COR-L47 (cell line): ENCODE measurements around the gene SLIT3.

Source experiments
- DNase-seq: peaks from one replicate; lab custom pipeline; 2025; lab: John Stamatoyannopoulos, UW

Gene SLIT3

DNA sequence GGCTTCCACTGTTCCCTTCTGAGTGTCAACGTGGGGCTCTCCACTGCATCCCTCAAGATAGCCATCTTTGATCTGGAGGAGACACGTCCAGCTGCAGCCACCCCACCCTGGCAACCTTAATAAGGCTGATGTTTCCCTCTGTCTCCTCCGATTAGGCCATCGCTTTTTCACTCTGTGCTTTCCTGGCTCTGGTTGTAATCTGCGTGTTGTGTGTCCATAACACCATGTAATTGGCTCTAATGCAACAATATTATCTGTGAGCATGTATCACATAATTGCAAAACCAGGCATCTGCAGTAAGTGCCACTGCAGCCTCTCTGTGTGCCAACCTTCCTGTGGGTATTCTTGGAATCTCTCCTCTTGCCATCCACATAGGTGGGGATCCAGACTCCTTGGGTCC, 471.9 kb downstream of the SLIT3 start:
- no peak for DNase-seq

DNA sequence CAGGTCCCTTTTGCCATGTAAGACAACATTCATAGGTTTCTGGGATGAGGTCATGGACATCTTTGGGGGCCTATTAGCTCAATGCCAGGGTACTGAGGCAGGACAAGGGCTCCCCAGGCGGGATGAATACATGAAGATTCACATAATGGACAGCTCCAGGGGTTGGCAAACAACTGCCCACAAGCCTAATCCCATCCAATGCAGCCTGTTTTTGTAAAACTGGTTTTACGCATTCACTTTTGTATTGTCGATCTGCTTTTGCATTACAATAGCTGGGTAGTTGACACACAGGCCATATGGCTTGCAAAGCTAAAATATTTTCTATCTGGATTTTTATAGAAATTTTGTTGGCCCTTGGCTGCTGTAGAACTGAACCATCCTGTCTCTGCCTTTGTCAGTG, 473.3 kb downstream of the SLIT3 start:
- DNase-seq: no peak

DNA sequence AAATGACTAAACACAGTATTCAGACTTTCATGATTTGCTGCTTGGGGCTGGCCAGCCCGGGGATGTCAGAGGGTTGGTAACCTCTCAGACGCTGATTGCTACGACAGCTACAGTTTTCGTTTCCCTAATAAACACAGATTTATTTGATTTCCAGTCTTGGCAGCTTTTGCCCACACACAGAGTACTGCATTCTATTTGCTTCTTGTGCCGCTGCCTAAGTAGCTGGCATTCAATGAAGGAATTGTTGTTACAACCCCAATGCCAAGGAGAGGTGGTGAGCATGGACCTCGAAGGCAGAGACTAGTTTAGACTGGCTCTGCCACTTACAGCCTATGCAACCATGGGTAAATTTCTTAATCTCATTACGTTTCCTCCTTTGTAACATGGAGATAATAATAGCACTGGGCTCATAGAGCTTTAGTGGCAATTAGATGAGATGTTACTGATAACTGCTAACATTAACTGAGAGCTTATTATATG, 474.7 kb downstream of the SLIT3 start:
- DNase-seq: no peak

DNA sequence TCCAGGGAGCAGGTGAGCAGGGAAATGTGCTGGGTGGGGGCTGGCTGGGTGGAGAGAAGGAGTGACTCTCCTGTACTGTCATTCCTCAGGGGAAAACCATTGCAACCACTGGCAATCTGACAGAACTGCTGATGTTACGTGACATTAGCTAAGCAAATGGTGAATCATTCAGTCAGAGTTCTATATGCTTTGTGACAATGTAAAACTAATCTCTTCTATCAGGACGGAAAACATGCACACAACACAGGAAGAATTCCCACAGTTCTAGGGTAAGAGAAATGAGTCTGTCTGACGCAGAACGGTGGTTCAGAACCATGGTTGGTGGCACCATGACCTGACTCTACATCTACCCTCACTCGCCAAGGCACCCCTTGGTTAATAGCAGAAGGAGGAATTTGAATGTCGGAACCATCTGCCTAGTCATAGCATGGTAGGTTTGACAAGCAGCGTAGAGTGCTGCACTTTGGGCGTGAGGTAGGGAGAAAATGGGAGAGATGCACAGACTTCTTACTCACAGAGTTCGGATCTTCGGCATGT, 478.1 kb downstream of the SLIT3 start:
- no peak for DNase-seq

DNA sequence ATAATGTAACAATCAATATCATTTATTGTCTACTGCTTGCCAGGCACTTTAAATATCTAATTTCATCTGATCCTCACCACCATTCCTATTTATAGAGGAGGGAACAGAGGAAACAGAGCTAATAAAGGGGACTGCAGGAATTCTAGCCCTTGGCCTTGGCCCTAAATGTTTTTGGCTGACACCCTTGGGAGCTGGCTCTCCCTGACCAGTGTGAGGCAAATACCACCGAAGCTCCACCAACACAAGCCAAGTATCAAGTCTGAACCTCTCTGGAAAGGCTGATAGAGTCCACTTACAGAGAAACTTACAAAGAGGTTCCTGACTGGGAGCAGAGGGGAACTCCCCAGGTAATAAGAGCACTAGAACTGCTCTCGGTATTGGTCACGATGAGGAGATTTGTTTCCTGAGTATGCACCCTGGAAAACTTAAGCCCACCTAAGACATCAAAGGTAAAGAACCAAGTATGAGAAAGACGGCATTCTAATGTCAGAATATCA, 478.6 kb downstream of the SLIT3 start:
- DNase-seq: no peak

DNA sequence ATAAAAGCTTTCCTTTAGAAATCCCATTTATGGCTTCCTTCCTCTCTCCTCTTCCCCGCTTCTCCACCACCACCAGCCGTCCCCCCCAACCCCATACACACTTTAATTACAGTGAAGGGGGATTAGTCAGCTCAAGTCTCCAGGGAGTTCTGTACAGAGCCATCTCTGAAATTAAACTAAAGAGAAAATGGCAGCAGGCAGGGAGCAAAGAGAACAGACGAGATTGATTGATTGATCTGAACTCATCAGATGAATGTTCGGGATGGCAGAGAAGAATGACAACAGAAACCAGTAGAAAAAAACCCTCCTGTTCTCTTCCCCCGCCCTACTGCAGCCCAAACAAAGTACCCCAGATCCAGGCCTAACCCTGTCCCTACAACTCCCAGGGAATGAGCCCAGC, 480.1 kb downstream of the SLIT3 start:
- no peak for DNase-seq

DNA sequence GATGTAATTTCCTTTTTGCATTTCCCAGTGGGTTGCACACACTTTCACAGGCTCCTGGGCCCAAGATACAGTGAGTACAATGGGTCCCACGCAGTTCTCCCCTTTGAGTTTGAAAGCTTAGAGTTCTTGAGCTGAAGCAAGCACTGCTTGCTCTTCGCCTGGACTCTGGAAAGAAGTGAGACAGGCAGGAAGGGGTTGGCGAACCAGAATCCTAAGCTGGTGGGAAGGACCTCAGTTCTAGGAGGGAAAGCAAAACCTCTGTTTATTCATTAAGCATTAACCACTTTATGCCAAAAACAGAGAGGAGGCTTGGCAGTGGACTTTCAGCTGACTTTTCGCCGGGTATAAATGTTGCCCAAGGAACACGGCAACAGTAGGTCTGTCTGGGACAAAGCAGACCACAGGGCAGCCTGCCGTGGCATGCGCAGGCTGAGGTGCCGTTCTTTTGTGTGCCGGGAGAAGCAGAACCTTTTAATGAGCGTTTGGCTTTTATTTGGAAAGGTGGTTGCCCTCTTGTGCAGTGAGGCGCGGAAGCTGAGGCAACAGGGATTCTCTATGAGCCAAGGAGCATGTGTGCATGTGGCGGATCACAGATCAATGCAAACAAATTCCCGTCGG, 481.8 kb downstream of the SLIT3 start:
- no peak for DNase-seq

DNA sequence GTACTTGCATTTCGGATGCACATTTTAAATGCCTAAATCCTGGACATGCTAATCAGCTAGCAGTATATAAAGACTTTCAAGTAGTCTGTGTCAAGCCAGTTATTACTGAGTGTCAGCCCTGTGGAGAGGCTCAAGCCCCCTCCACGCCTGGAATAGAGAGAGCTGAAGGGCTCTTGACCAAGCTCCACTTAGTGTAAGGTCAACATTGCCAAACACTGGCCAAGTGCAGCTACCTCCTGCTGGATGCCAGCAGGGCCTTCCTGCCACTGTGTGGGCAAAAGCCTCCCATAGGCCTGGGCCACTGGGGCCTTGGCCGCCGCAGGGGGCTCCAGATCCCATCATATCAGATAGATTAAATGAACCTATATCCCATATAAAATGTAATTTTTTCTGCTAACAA, 482.4 kb downstream of the SLIT3 start:
- DNase-seq: no peak

DNA sequence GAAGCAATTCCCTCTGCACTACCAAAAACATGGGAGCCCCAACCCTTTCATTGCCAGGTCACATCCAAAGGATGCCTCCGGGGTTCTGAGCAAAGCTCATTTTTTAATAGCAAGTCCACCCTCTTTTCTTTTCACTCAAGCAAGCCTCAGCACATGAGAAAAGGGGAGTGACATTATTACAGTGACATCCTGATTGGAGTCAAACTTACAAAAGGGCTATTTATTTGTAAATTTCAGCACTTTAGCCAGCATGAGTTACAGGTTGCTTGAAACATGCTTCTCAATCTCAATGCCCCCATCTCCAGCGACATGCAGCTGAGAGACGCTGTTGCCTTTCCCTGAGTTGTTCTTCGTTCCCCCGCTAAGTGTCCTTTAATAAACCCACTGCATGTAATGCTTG, 483.3 kb downstream of the SLIT3 start:
- no peak for DNase-seq

DNA sequence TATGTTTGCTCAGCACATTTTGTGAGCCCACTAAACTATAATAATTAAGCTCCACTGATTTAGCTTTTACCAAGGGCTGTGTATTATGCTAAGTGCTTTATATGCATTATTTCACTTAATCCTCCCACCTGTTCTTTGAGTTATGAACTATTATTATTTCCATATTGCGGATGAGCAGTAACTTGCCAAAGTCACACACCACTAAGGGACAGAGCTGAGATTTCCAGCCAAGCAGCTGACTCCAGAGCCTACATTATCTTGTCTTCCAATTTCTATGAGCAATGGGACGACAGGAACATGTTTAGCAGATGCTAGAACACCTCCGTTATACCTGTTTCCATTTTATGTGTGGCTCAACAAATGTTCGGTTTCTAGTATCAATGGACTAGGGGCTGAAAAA, 484.3 kb downstream of the SLIT3 start:
- DNase-seq: no peak

DNA sequence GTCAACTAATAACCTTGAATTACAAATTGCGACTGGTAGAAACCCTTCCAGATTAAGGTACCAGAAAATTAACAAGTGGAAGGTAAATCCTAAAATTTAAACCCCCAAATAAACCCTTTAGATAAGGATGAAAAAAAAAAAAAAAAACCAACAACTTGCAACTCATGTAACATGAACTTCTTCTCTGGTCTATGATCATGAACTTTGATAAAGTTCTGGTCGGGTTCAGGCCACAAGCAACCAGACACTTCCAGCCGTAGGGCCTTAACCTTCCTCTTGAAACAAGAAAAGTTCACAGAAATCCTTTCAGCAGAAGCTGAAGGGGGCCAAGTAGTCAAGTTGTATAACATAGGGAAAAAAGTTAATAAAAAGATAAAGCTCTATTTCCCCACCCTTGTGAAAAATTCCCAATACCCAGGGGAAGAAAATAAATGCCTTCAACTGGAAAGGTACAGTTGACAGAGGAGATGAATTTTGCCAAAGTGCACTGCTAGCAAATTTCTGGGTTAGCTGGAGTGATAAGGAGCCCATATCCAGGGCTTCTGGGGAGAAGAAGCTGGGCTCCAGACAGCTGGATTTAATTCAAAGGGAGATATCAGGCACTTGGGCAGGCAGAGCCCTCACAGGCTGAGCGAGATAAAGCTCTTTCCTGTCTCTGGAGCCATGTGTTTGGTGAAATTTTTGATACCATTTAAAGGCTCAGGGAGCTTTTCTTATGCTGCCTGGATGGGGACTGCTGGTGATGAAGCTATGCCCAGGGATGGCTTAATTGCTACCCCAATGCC, 487.6 kb downstream of the SLIT3 start:
- no peak for DNase-seq

DNA sequence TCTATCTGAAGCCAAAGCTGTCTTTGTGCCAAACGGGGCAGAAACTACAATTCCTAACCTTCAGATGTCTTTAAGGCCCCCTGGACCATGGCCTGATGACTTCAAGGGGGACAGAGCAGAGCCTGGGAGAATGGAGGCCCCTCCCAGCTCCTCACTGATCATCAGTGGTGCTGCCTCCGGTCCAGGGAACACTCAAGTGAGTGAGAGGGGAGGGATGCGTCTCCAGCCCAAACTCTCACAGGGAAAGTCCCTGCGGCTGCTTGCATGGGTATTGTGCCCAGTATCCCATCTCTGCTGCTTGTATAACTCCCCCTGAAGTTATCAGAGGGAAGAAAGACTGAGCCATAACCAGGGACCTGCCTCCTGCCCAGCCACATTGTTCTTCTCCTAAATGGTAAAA, 490.3 kb downstream of the SLIT3 start:
- no peak for DNase-seq

DNA sequence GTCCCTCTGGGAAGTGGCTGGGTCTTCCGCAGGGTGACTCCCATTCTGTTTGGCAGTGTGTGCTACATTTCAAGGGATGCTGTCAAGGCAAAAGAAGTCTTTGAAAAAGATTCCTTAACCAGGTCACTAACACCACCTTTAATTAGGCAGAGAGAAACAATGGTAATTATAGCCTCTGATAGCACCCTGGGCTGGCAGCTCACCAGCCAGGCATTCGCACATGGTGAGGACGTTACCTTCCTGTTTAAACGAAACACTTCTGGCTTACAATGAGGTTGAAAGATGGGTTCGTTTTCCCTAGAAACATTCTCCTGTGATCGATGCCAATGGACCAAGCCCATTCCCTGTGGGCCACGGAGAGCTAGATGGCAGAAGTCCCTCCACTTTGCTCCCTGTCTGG, 491.7 kb downstream of the SLIT3 start:
- no peak for DNase-seq

DNA sequence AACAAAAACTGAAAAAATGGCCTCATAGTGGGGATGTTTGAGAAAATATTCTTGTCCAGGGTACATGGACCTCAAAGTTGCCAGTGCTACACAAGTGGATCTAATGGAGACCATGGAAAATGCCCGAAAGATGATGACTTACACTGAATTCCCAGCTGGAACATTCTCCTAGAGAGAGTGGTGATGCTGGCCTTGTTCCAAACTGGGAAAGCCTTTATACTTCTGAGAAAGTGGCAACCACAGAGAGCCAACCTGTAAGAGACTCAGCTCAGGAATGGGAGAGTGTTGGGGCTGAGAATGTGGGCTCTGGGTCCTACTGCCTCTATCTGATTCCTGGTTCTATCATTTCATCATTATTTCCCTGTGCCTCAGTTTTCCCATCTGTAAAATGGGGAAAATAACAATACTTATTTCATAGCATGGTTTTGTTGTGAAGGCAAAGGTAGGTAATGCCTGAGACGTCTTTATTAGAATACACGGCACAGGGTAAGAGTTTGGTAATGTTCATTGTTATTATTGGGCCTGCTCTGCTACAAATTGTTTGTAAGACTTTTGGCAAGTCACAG, 492.8 kb downstream of the SLIT3 start:
- DNase-seq: no peak

DNA sequence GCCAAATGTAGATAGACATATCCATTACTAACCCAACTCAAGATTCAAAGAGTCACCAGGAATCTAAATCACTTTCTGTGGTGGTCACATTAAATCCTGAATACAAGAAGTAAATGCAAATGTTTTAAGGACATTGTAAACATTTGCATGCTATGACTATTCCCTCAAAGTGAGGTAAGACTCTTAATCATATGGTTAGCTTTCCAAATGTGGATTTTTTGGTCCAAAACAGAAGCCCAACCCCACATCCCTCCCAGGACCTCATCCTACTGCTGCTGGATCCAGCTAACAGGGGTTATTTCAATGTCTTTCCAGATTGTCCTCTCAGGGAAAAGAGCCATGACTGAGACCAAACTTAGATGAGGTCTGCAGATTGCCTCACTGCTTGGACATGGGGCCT, 493.7 kb downstream of the SLIT3 start:
- DNase-seq: no peak

DNA sequence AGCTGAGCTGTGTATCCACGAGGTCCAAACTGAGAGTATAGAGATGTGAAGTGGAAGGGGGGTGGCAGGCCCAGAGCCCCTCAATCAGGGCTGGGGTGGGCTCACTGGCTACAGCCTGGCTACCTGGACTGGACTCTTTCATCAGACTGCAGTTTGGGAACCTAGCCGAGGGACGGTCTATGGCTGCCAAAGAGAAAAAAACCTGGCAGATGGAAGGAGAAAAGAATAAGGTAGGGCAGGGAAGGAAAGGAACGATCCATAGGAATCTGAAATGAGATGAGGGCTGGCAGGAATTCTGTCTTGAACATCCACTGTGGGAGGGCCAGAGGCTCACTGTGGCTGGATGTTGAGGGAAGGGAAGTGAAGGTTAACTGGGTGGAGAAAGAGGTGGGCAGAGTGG, 497.4 kb downstream of the SLIT3 start:
- no peak for DNase-seq

DNA sequence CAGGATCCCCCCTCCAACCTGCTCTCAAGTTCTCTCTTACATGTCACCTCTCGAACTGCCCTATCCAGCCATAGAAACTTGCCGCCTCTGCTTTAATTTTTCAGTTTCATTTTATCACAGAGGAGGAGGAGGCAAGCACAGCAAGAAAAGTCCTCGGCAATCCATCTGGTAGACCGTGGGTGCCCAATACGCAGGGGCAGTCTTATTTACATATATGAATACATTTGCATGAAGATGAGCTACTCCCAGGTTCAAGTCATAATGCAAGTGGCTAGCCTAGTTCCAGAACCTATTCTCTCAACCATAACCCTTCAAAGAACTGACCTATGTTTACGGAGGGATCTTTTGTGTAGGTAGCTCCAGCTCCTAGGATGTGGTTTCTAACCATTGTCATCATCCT, 498.6 kb downstream of the SLIT3 start:
- DNase-seq: no peak

DNA sequence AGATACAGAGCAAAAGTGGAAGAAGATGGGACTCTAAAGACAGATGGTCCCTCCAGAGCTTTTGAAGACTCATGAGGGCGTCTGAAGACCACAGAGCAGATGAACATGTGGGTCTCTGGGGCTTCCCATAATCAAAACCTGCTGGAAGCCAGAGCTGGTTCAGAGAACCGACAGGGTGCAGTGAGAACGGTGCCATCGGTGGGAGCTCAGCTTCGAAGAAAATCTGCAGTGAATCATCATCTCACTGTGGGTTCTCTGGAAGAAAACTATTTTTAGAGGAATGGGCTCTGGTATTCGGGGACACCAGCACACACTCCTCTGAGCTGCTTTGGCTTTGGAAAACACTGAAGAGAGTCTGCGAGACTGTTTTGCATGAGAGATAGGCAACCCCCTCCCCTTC, 499.4 kb downstream of the SLIT3 start:
- no peak for DNase-seq

DNA sequence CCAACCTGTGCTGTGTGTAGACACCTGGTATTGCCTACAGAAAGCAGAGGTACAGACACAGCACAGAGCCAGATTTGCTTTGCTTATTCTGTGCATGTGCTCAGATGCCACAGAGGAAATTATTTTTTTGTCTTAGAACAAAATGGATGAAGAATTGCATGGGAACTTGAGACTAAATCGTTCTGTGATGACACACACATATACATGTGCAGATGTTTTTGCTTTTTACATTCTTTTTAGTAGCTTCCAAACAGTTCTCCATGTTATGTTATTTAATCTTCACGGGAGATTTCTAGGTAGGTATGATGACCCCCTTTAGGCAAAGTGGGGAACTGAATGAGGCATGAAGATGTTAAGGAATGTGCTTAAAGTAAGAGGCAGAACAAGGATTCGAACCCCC, 500.2 kb downstream of the SLIT3 start:
- no peak for DNase-seq

DNA sequence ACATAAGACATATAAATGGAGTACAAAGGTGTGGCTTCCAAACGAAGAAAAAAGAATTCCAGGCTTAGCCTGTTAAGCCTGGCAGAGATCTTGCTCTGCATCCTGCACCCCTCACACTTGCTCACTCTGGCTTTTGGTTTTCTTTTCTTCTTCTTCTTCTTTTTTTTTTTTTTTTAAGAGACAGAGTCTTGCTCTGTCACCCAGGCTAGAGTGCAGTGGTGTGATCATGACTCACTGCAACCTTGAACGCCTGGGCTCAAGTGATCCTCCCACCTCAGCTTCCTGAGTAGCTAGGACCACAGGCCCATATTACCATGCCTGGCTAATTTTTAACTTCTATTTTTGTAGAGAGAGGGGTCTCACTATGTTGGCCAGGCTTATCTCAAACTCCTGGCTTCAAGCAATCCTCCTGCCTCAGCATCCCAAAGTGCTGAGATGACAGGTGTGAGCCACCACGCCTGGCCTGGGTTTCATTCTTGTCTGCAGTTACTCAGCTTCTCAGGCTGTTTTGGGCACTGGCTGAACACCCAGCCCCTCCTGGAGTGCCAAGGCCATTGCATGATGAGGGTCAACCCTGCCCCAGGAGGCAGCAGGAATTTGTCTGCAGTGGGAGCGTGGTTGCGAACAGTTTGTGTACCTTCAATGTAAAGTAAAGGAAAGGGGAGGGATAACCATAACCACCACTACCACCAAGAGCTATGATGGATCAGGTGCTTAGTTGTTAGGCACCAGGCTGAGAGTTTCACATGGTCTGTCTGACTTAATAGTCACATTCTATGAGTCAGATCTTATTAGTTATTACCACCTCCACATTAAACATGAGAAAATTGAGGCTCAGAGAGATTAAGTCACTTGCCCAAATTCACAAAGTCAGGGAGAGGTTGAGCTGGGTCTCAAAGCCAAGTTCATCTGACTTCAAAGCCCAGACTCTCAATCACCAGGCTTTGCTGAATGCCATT, 502.6 kb downstream of the SLIT3 start:
- no peak for DNase-seq

DNA sequence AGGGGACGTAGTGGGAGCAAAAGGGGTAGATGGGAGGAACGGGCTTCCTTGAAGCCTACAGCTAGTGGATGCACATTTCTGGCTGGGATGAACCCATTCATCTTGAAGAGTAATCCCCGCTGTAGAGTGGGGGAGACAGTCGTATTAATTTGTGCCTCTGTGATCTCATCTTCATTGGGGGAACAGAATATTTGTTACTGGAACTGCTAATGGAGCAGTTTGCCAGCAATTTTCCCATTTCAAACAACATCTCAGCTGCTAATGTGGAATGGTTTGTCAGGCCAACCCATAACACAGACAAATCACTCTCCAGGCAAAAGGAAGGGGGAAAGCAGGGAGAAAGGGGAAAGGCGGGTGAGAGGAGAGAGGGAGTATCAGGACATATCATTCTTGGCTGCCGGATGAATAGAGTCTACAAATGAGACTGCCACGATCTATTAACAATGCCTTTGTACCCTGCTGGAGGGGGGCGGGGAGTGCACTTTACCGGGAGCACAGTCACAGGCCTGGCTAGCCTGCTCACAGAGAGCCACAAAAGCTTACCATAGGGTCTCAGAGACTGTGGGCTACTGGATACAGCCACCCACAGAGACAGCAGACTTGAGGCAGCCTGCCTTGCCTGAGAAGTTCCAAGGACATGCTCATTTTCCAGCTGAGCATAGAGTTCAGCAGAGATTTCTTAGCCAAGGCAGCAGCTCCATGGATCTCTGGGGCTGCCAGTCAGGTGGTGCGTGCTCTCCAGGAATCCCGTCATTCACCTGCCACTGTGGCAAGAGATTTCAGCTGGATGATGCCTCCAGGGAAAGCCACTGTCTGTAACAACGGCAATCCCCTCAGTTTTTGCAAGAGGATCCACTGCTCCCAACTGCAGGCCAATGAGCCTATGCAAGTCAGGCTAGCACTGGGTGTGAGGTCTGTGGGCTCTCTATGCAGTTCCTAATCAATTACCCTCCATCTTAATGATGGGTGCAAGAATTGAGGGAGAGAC, 504.1 kb downstream of the SLIT3 start:
- no peak for DNase-seq
